Ishikawa (cell line): ENCODE data around the gene GADL1.

Source experiments
- CEBPB ChIP-seq: IDR thresholded peaks from 2 replicates; pipeline ENCODE4 v1.6.1; 2012
- CREB1 ChIP-seq: IDR thresholded peaks from 2 replicates; pipeline ENCODE4 v1.6.1; 2012; ENCODE audit warnings: low read depth
- EGR1 ChIP-seq: IDR thresholded peaks from 2 replicates; pipeline ENCODE4 v1.6.1; 2012
- EP300 ChIP-seq: IDR thresholded peaks from 2 replicates; pipeline ENCODE4 v1.6.1; 2012; ENCODE audit warnings: borderline replicate concordance
- FOXM1 ChIP-seq: IDR thresholded peaks from 2 replicates; pipeline ENCODE4 v1.6.1; 2012; ENCODE audit warnings: low read depth, borderline replicate concordance
- NFIC ChIP-seq: IDR thresholded peaks from 2 replicates; pipeline ENCODE4 v1.6.1; 2012
- RAD21 ChIP-seq: IDR thresholded peaks from 2 replicates; pipeline ENCODE4 v1.6.1; 2012; ENCODE audit warnings: low read depth
- TAF1 ChIP-seq: IDR thresholded peaks from 2 replicates; pipeline ENCODE4 v1.6.1; 2012; ENCODE audit warnings: low read depth, mild to moderate bottlenecking
- TCF12 ChIP-seq: IDR thresholded peaks from 2 replicates; pipeline ENCODE4 v1.6.1; 2012; ENCODE audit warnings: low read depth
- TEAD4 ChIP-seq: IDR thresholded peaks from 2 replicates; pipeline ENCODE4 v1.6.1; 2012
- YY1 ChIP-seq: IDR thresholded peaks from 2 replicates; pipeline ENCODE4 v1.6.1; 2012; ENCODE audit warnings: low read depth
- ZBTB7A ChIP-seq: IDR thresholded peaks from 2 replicates; pipeline ENCODE4 v1.6.1; 2012; ENCODE audit warnings: low read depth
- TF ChIP-seq, protein P1 (sequence below): IDR thresholded peaks from 2 replicates; pipeline ENCODE4 v1.6.1; 2012
- TF ChIP-seq, protein P2 (sequence below): IDR thresholded peaks from 2 replicates; pipeline ENCODE4 v1.6.1; 2012; ENCODE audit warnings: low read depth, mild to moderate bottlenecking
- TF ChIP-seq, protein P3 (sequence below): IDR thresholded peaks from 2 replicates; pipeline ENCODE4 v1.6.1; 2012

Gene GADL1

DNA sequence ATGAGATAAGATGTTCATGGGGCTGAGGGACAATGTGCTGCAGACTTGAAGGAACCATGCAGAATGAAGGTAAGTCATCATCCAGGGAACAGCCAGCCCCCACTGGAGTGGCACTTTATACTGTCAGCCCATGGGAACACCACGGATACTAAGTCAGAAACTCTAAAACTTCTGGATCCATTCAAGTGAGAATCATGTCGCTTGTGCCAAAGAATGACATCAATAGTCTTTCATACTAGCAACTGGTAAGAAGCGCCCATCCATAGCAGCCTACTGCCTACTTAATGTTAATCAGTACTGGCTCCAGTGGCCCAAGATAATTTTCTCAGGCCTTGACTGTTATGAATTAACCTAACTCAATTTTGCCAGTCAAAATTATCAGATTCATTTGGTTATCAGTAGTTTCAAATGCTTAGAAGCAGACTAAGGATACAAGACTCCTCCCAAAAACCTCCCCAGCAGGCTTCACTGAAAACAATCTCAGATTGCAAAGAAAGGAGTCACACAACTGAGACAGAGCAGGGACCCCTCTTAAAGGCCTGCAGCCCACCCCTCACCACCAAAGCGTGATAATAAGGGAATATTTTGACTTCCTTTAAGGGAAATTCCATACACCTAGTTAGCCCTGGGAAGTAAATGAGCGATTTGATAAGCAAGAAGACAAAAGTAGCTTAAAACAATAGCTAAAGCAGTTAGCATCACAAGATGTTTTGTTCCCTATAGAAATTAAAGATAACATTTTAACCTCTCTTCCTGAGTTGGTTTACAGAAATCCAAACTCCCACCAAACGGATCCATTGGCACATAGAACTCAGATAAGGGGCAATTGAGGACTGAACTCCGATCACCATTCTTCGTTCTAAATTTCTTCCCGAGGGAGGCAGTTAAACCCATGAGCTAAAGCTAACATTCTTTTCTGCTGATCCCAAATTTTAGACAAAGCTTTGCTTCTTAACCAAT lies 189.2 kb downstream of the GADL1 start:
- TF ChIP-seq, protein P1, sequence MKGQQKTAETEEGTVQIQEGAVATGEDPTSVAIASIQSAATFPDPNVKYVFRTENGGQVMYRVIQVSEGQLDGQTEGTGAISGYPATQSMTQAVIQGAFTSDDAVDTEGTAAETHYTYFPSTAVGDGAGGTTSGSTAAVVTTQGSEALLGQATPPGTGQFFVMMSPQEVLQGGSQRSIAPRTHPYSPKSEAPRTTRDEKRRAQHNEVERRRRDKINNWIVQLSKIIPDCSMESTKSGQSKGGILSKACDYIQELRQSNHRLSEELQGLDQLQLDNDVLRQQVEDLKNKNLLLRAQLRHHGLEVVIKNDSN, result no peak
- TF ChIP-seq TAF1 (no peak), EGR1 (no peak), TCF12 (no peak), YY1 (no peak), EP300 (no peak), TEAD4 (no peak), ZBTB7A (no peak), RAD21 (no peak), FOXM1 (no peak), NFIC (no peak), CEBPB (no peak)
- TF ChIP-seq, protein P2, sequence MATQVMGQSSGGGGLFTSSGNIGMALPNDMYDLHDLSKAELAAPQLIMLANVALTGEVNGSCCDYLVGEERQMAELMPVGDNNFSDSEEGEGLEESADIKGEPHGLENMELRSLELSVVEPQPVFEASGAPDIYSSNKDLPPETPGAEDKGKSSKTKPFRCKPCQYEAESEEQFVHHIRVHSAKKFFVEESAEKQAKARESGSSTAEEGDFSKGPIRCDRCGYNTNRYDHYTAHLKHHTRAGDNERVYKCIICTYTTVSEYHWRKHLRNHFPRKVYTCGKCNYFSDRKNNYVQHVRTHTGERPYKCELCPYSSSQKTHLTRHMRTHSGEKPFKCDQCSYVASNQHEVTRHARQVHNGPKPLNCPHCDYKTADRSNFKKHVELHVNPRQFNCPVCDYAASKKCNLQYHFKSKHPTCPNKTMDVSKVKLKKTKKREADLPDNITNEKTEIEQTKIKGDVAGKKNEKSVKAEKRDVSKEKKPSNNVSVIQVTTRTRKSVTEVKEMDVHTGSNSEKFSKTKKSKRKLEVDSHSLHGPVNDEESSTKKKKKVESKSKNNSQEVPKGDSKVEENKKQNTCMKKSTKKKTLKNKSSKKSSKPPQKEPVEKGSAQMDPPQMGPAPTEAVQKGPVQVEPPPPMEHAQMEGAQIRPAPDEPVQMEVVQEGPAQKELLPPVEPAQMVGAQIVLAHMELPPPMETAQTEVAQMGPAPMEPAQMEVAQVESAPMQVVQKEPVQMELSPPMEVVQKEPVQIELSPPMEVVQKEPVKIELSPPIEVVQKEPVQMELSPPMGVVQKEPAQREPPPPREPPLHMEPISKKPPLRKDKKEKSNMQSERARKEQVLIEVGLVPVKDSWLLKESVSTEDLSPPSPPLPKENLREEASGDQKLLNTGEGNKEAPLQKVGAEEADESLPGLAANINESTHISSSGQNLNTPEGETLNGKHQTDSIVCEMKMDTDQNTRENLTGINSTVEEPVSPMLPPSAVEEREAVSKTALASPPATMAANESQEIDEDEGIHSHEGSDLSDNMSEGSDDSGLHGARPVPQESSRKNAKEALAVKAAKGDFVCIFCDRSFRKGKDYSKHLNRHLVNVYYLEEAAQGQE, result no peak
- TF ChIP-seq, protein P3, sequence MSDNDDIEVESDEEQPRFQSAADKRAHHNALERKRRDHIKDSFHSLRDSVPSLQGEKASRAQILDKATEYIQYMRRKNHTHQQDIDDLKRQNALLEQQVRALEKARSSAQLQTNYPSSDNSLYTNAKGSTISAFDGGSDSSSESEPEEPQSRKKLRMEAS, result no peak

DNA sequence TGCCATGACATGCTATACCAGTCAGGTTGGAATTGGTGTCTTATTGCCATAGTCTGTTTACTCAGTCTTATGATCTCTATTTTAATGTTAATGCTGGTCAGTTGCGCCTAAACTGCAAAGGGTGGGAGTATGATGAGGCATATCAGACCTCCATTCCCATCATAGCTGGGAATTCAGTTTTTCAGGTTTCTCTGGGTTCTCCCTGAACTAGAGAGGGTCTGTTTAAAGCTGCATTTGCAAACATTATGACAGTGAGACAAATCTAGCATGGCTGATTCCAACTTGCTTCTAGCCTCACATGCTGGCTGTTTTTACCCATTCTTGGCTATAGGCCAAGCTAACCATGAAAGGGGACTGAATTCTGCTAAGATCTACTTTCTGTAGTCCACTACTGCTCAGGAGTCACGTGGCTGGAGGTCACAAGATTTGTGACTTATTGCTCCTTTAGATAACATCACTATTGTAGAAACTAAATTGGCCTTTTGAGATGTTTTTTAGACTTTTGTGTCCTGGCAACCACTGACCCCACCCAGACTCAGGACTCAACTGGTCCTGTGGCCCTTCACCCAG lies 191.5 kb downstream of the GADL1 start:
- TF ChIP-seq TEAD4, result no peak
- TF ChIP-seq NFIC, result 0 out of 2 replicates have a peak, but pooled peaks have one; percentile 17

DNA sequence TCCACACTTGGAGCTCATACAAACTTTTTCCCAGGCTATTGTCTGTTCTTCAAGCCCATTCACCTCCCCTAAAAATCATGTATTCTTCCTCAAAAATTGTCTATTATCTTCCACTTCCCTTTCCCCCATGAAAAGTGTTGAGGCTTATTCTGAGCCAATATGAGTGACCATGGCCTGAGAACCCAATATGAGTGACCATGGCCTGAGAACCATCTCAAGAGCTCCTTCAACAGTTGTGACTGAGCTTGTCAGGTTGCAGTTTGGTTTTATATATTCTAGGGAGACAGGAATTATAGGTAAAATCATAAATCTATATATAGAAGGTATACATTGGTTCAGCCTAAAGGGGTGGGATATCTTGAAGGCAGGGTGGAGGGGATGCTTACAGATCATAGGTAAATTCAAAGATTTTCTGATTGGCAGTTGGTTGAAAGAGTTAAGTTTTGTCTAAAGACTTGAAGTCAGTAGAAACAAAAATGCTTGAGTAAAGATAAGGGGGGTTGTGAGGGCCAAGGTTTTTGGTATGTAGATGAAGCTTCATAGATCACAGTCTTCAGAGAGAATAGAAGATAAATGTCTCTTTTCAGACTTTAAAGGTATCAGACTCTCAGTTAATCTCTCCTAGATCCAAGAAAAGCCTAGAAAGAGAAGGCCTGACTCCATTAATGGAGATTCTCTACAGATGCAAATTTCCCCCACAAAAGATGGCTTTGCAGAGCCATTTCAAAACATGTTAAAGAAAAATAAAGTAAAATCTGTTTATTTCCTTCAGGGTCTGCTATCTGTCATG lies 192.2 kb downstream of the GADL1 start:
- TF ChIP-seq TEAD4 (no peak), RAD21 (no peak), TCF12 (no peak), CEBPB (no peak), FOXM1 (no peak)
- TF ChIP-seq, protein P3, result no peak
- TF ChIP-seq, protein P2, result no peak
- TF ChIP-seq, protein P1, result no peak

DNA sequence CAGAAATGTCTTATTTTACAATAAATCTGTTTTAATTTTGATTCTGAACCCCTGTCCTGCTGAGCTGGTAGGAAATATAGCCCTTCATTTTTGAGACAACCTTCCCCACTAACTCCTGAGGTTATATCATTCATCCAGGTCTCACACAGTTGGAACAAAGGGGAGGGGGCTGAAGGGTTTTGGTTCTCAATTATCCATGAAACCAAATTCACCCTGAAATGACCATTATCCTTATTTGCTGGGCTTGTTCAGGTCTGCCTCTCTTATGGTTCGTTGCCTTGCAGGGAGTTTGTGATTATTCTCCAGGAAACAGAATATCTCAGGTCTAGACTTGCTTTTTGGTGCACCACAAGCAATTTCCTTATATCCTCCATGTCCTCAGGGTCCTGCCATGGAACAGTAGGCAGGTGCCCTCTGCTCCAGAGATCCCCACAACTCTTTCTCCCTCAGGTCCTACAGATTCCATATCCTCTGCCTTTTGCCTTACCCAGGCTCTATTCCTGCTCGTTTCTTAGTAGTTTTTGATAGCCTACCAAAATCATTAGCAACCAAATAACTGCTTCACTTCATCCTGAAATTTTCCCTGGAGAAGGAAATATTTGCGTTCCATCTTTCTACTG lies 193.6 kb downstream of the GADL1 start:
- TF ChIP-seq CREB1 (no peak), FOXM1 (no peak), YY1 (no peak), NFIC (no peak), CEBPB (no peak), ZBTB7A (no peak), EGR1 (no peak), RAD21 (no peak), TEAD4 (no peak), TAF1 (no peak), EP300 (no peak), TCF12 (no peak)
- TF ChIP-seq, protein P3, result no peak
- TF ChIP-seq, protein P2, result no peak
- TF ChIP-seq, protein P1, result no peak
